GM12801 (cell line): ENCODE data around the gene BRPF3.

Experiments used
- CTCF ChIP-seq: IDR thresholded peaks from one replicate; pipeline ENCODE4 v1.5.1; 2011; ENCODE audit warnings: control low read depth; ENCODE audit not compliant: insufficient read length; ENCODE audit errors: extremely low read depth

Gene BRPF3

GRCh38 chr6:36169023-36170007 lies 27.2 kb upstream of the BRPF3 start:
- no peak for TF ChIP-seq CTCF

GRCh38 chr6:36170704-36171103 lies 25.8 kb upstream of the BRPF3 start:
- TF ChIP-seq CTCF, result no peak

GRCh38 chr6:36171573-36171972 lies 25.0 kb upstream of the BRPF3 start:
- no peak for TF ChIP-seq CTCF

GRCh38 chr6:36177166-36177565 lies 19.4 kb upstream of the BRPF3 start:
- no peak for TF ChIP-seq CTCF

- TF ChIP-seq CTCF, result no peak
Measured at GRCh38 chr6:36178544-36178943, 18.0 kb upstream of the BRPF3 start.

- TF ChIP-seq CTCF, result no peak
Measured at GRCh38 chr6:36180126-36180525, 16.4 kb upstream of the BRPF3 start.

- TF ChIP-seq CTCF, result no peak
Measured at GRCh38 chr6:36184311-36184710, 12.2 kb upstream of the BRPF3 start.
